Stomach (tissue), 4 donors: ENCODE data around the gene AHSP.
"Not testable (repeated sequence)": the region's sequence is repeated elsewhere in the genome, so short reads cannot be mapped to it uniquely, and the experiment has no call there.

Experiments used
- EP300 ChIP-seq: sonication (generic); formaldehyde crosslinking; IDR thresholded peaks from one replicate; pipeline ENCODE4 v1.6.1; 2017; ENCODE audit warnings: antibody characterized with exemption
- POLR2A ChIP-seq, 4 donors: fragments of 450-650 bp; IDR thresholded peaks; one replicate each; pipeline ENCODE4 v1.6.1; 2016; ENCODE audit warnings: antibody characterized with exemption in 4 of 4, control low read depth in 2 of 4, mild to moderate bottlenecking in 1 of 4, moderate library complexity in 1 of 4
- POLR2AphosphoS5 ChIP-seq, 3 donors: sonication (generic); formaldehyde crosslinking; IDR thresholded peaks; one replicate each; pipeline ENCODE4 v1.6.1; 2016; ENCODE audit warnings: antibody characterized with exemption in 3 of 3
- TF ChIP-seq, protein P1 (sequence below), 7 experiments: fragments of 450-650 bp in 4 of 7; fragments of 200-600 bp in 3 of 7; sonication (generic) in 3 of 7; IDR thresholded peaks; one replicate each; pipeline ENCODE4 v1.5.1; 2016 to 2019; ENCODE audit warnings: antibody characterized with exemption in 7 of 7, control low read depth in 2 of 7, mild to moderate bottlenecking in 1 of 7

GRCh38 chr16:31503555-31503954 lies 24.1 kb upstream of the AHSP start:
- TF ChIP-seq, protein P1, sequence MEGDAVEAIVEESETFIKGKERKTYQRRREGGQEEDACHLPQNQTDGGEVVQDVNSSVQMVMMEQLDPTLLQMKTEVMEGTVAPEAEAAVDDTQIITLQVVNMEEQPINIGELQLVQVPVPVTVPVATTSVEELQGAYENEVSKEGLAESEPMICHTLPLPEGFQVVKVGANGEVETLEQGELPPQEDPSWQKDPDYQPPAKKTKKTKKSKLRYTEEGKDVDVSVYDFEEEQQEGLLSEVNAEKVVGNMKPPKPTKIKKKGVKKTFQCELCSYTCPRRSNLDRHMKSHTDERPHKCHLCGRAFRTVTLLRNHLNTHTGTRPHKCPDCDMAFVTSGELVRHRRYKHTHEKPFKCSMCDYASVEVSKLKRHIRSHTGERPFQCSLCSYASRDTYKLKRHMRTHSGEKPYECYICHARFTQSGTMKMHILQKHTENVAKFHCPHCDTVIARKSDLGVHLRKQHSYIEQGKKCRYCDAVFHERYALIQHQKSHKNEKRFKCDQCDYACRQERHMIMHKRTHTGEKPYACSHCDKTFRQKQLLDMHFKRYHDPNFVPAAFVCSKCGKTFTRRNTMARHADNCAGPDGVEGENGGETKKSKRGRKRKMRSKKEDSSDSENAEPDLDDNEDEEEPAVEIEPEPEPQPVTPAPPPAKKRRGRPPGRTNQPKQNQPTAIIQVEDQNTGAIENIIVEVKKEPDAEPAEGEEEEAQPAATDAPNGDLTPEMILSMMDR (IDR thresholded peaks at IDR 0.05) = not testable (repeated sequence)
- not testable (repeated sequence) for TF ChIP-seq POLR2AphosphoS5 (IDR thresholded peaks at IDR 0.05); POLR2A (IDR thresholded peaks at IDR 0.05); EP300
